Central memory CD8-positive, alpha-beta T cell (primary cell): ENCODE data around the gene CXorf38.

Source experiments
- ATAC-seq: fragments of 150-1000 bp; cut with Tn5 transposase; replicated peaks from 2 replicates; pipeline ENCODE4 v1.10.0; 2022; ENCODE audit warnings: mild to moderate bottlenecking, moderate FRiP score, moderate number of reproducible peaks; ENCODE audit not compliant: poor library complexity, severe bottlenecking; ENCODE audit errors: extremely low read depth
- DNase-seq, 2 donors: peaks; one replicate each; pipeline ENCODE4 v3.0.0; 2021; ENCODE audit warnings: low spot score in 2 of 2
- H3K27ac Mint-ChIP-seq: one replicate; pipeline ENCODE4 v1.8.0; 2022; ENCODE audit warnings: low read depth, mild to moderate bottlenecking, moderate library complexity, mixed read lengths
- H3K27me3 Mint-ChIP-seq: one replicate; pipeline ENCODE4 v1.8.0; 2022; ENCODE audit warnings: mixed read lengths
- H3K36me3 Mint-ChIP-seq: one replicate; pipeline ENCODE4 v1.8.0; 2022; ENCODE audit warnings: mild to moderate bottlenecking, moderate library complexity, mixed read lengths; ENCODE audit not compliant: insufficient read depth
- H3K4me1 Mint-ChIP-seq: one replicate; pipeline ENCODE4 v1.8.0; 2022; ENCODE audit warnings: mixed read lengths
- H3K4me3 Mint-ChIP-seq: one replicate; pipeline ENCODE4 v1.8.0; 2022; ENCODE audit warnings: mild to moderate bottlenecking, moderate library complexity, mixed read lengths
- H3K9me3 Mint-ChIP-seq: one replicate; pipeline ENCODE4 v1.8.0; 2022; ENCODE audit warnings: mixed read lengths

The CXorf38 gene, protein sequence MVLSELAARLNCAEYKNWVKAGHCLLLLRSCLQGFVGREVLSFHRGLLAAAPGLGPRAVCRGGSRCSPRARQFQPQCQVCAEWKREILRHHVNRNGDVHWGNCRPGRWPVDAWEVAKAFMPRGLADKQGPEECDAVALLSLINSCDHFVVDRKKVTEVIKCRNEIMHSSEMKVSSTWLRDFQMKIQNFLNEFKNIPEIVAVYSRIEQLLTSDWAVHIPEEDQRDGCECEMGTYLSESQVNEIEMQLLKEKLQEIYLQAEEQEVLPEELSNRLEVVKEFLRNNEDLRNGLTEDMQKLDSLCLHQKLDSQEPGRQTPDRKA

DNA sequence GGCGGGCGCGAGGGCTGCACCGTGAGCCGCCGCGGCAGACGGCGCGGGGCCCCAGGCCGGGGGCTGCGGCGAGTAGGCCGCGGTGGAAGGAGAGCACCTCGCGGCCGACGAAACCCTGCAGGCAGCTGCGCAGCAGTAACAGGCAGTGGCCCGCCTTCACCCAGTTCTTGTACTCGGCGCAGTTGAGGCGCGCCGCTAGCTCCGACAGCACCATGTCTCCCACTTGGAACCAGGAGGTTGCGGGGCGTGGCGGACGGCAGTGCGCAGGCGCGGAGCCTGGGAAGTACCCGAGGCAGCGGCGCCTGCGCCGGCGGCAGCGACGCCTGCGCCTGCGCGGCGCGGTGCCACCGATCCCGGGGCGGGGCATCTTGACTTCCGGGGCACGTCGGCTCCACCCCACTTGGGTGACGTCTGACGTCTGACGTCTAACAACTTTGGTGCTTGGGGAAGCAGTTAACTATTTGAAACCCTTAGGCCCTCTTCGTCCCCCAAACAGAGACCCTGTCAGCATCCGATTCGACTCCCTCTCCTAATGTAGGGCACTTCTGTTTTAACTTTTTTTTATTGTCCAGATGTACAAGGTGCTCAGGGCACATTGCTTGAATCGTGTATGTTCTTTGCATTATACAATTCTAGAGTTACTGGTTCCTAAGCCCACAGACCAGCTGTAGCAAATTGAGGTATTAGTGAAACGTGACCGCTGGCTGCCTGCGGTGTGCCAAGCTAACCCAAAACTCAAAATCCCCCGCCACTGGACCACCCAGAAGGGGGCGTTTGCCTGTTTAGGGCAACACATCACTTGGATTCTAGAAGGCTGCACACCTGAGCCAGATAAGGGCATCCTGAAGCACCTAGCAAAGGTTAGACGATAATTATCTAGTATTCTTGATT, at the start of gene CXorf38:
Gene CXorf38 (minus strand): TSS at position 255 of the 891 bp plus-strand sequence. CDS start 41 bp downstream, at position 214.
- DNase-seq = peak; percentile 86 to 87
- peaks cover 17% of the 10 kb centered on the region for H3K36me3 Mint-ChIP-seq
- no peaks in the 10 kb centered on the region for H3K27me3 Mint-ChIP-seq
- ATAC-seq = peak; percentile 61
- H3K4me1 Mint-ChIP-seq = peaks cover 36% of the 10 kb centered on the region
- peak within 1 kb of the TSS; percentile 96 for H3K4me3 Mint-ChIP-seq
- H3K27ac Mint-ChIP-seq = peak within 1 kb of the TSS; percentile 95
- no peaks in the 10 kb centered on the region for H3K9me3 Mint-ChIP-seq

DNA sequence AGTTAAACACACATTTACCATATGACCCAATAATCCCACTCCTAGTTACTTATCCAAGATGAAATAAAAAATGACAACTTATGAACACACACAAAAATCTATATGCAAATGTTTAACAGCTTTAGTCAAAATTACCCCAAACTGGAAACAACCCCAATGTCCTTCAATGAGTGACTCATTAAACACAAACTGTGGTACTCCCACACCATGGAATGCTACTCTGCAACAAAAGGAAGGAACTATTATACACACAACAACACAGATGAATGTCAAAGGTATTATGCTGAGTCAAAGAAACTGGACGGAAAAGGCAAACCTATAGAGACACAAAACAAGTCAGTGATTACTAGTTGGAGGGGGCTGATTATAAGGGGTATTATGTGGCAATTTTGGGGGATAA, 47.4 kb upstream of the CXorf38 start:
- Mint-ChIP-seq H3K4me1 (no peaks in the 10 kb centered on the region), H3K27me3 (no peaks in the 10 kb centered on the region), H3K4me3 (no peak overlapping the region), H3K9me3 (no peaks in the 10 kb centered on the region), H3K27ac (no peak overlapping the region), H3K36me3 (peaks cover 37% of the 10 kb centered on the region)
- ATAC-seq (no peak), DNase-seq (no peak)

DNA sequence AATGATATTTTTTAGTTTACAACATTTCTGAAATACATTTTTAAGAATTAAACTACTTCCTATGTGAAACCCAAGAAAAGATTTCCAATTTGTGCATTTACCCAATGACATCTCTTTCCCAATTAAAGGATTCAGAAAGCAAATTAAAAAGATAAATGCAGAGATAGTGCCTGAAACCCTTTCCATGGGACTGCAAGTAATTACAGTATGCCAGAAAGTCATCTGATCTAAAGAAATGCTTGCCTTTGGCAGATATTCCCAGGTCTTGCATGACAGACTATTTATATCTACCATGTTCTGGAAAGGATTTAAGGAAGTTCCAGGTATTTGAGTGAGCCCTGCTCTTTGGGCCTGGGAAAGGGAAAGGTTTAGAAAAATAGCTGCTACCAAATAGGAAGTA, 41.6 kb upstream of the CXorf38 start:
- no peak overlapping the region for H3K4me3 Mint-ChIP-seq
- no peaks in the 10 kb centered on the region for H3K27me3 Mint-ChIP-seq
- H3K27ac Mint-ChIP-seq = no peak overlapping the region
- DNase-seq = no peak
- peaks cover 34% of the 10 kb centered on the region for H3K36me3 Mint-ChIP-seq
- no peak for ATAC-seq
- H3K9me3 Mint-ChIP-seq = no peaks in the 10 kb centered on the region
- H3K4me1 Mint-ChIP-seq = peaks cover 13% of the 10 kb centered on the region

DNA sequence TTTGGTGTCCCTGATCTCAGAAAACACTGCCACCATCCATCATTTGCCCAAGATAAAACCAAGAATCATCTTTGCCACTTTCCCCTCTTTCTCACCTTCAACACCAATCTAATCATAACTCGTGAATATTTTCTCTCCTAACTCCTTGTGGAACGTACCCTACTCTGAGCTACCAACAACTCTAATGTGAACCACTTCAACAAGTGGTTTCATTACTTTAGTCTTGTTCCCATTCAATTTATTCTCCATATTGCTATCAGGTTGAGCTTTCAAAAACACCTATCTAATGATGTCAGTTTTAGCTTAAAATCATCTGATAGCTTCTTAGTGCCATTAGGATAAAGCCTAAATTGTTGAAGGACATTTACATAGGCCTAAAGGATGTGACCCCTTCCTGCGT, 39.8 kb upstream of the CXorf38 start:
- peaks cover 25% of the 10 kb centered on the region for H3K36me3 Mint-ChIP-seq
- no peak overlapping the region for H3K4me3 Mint-ChIP-seq
- DNase-seq = no peak
- H3K27me3 Mint-ChIP-seq = no peaks in the 10 kb centered on the region
- no peak for ATAC-seq
- no peaks in the 10 kb centered on the region for H3K9me3 Mint-ChIP-seq
- peak overlapping the region; percentile 68 for H3K27ac Mint-ChIP-seq
- H3K4me1 Mint-ChIP-seq = peaks cover 13% of the 10 kb centered on the region

DNA sequence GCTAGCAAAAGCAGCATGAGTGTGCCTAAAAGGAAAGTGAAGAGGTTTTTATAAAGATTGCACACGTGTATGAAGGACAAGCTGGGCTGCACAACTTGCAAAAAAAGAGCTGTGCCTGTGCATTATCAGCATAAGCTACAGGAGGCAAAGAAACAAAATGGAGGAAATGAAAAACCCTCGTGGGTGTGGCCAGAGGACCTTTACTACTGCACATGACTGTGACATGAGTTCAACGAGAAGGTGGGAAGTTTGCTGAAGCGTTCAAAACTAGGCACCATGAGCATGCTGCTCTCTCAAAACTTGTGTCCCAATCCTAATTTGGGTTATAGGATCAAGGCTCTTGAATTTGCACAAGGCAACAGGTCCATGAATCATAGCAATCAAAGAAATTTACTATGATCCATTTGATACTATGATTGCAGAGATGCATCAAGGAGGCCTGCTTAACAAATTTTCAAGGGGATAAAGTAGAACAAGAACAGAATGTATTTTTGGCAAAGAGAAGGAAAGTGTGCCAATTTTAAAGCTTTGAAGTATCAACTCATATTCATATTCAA, 38.1 kb upstream of the CXorf38 start:
- Mint-ChIP-seq H3K4me3 (no peak overlapping the region), H3K27me3 (no peaks in the 10 kb centered on the region), H3K27ac (no peak overlapping the region), H3K36me3 (peaks cover 25% of the 10 kb centered on the region), H3K4me1 (peaks cover 13% of the 10 kb centered on the region), H3K9me3 (no peaks in the 10 kb centered on the region)
- no peak for DNase-seq
- ATAC-seq = no peak

DNA sequence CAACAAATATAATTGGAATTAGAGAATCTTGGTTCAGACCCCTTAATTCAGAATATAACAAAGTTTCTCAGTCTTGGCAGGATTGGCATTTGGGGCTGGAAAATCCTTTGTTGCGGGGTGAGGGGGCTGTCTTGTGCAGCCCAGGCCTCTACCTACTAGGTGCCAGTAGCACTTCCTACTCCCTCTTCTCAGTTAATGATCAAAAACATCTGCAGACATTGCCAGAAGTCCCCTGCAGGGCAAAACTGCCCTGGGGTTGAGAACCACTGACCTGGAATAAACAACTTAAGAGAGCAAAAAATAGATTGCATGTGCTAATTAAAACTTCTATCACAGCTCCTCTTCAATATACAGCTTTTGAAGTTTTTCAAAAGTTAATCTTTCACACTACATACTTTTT, 36.7 kb upstream of the CXorf38 start:
- DNase-seq = no peak
- Mint-ChIP-seq H3K27ac (no peak overlapping the region), H3K4me1 (peaks cover 13% of the 10 kb centered on the region), H3K9me3 (no peaks in the 10 kb centered on the region), H3K4me3 (no peak overlapping the region), H3K36me3 (peaks cover 33% of the 10 kb centered on the region), H3K27me3 (no peaks in the 10 kb centered on the region)
- no peak for ATAC-seq

DNA sequence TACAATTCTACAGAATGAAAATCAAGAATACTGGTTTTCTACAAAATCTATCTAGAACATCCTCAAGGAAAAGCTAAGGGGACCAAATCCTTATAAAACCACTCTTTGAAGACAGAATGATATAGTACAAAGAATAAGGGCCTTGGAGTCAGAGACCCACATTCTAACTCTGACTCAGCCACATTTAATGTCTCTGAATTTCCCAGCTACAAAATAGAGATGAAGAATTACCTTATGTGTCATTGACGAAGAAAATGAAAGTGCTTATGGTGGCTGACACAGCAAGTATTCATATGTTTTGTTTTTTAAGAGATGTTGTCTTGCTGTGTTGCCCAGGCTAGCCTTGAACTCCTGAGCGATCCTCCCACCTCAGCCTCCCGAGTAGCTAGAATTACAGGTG, 35.9 kb upstream of the CXorf38 start:
- no peak overlapping the region for H3K27ac Mint-ChIP-seq
- H3K4me3 Mint-ChIP-seq = no peak overlapping the region
- H3K36me3 Mint-ChIP-seq = peaks cover 32% of the 10 kb centered on the region
- DNase-seq (no peak), ATAC-seq (no peak)
- H3K4me1 Mint-ChIP-seq = peaks cover 17% of the 10 kb centered on the region
- no peaks in the 10 kb centered on the region for H3K9me3 Mint-ChIP-seq
- no peaks in the 10 kb centered on the region for H3K27me3 Mint-ChIP-seq

DNA sequence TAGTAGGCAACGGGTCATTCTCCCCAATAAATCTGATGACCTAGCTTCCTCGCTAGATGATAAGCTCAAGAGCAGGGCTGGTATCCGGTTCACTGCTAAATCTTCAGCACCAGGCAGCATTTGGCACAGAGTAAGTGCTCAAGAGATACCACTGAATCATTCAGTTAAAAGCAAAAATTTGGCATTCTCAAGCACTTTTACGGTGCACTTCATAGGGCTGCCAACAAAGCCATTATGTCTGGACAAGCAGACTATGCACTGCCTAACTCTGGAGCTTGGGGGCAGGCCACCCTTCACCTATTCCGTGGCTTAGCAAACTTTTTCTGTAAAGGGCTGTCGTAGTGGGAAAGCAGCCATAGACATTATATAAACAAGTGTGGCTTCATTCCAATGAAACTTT, 23.8 kb upstream of the CXorf38 start:
- no peaks in the 10 kb centered on the region for H3K9me3 Mint-ChIP-seq
- ATAC-seq (no peak), DNase-seq (no peak)
- H3K4me1 Mint-ChIP-seq = peaks cover 10% of the 10 kb centered on the region
- H3K27me3 Mint-ChIP-seq = no peaks in the 10 kb centered on the region
- H3K27ac Mint-ChIP-seq = no peak overlapping the region
- H3K36me3 Mint-ChIP-seq = peaks cover 39% of the 10 kb centered on the region
- no peak overlapping the region for H3K4me3 Mint-ChIP-seq

DNA sequence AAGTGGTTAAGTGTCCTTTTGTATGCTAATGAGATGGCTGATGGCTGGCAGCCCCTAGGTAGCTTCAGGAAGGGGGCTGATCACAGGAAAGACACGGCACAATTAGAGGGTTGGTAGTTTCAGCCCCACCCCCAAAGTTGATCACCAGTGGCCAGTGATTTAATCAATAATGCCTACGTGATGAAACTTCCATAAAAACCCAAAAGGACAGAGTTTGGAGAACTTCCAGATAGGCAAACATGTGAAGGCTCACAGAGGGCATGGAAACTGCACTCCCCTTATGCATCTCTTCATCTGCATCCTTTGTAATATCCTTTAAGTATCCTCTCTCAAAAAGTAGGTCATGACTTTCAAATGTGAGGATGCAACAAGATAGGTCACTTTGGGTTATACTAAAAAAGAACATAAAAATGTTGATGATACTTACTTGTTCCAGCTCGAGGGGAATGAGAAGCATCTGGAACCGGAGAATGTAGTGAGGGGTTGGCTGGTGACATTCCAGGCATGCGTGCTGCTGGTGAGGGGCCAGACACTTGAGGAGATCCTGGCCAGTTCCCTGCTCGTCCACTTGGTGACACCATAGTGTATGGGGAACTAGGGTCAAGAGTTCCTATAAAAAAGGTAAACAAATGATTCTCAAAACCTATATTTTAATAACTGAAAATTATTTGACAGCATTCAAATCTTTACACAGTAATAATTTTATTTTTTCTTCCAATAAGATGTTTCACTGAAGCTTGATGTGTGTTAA, 16.7 kb upstream of the CXorf38 start:
- H3K27ac Mint-ChIP-seq = peak overlapping the region; percentile 8
- H3K4me3 Mint-ChIP-seq = no peak overlapping the region
- H3K27me3 Mint-ChIP-seq = no peaks in the 10 kb centered on the region
- H3K36me3 Mint-ChIP-seq = peaks cover 41% of the 10 kb centered on the region
- no peaks in the 10 kb centered on the region for H3K9me3 Mint-ChIP-seq
- ATAC-seq (no peak), DNase-seq (no peak)
- H3K4me1 Mint-ChIP-seq = peaks cover 27% of the 10 kb centered on the region

DNA sequence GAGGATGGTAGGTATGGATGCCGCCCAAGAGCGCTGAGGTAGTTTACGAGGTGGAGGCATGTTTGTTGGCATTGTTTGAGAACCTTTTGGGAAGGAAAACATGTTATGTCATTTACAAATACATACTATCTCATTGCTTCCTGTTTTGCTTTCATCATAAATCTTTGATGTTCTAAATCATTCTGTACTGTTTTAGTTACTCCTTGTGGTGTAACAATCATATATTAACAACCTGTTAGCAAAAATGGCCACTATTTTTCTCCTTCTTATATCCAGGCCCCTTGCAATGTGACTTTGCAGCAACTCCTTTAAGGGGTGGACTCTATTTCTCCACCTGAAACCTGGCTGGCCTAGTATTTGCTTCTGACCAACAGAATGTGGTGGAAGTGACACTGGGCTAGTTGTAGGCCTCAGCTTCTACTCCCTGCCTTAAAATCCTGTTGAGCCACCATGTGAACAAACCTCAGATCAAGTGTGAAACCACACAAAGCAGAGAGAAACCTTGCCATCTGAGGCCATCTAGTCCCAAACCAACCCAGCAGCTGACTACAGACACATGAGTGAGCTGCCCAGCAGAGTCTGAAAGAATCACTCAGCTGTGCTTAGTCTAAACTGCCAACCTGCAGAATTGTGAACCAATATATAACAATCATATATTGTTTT, 15.8 kb upstream of the CXorf38 start:
- ATAC-seq (peak; percentile 89), DNase-seq (peak in 1 of 2 donors; percentile 16)
- Mint-ChIP-seq H3K9me3 (no peaks in the 10 kb centered on the region), H3K27ac (peak overlapping the region; percentile 74), H3K4me3 (no peak overlapping the region), H3K36me3 (peaks cover 40% of the 10 kb centered on the region), H3K27me3 (no peaks in the 10 kb centered on the region), H3K4me1 (peaks cover 27% of the 10 kb centered on the region)

DNA sequence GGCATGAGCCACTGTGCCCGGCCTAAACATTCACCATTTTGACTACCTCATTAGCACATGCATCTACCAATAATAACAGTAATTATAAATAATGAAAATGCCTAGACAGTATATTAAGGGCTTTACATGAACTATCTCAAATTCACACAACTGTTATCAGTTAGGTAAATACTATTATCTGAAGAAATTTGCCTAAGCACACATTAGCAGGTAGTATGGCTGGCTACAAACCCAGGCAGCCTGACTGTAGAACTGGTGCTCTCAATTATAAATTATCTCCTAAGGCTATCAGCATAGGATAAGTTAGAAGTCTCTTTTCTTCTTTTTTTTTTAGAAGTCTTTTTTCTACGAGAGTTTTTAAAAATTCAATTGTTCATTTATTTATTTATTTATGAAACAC, 14.1 kb upstream of the CXorf38 start:
- ATAC-seq = no peak
- Mint-ChIP-seq H3K9me3 (no peaks in the 10 kb centered on the region), H3K36me3 (peaks cover 31% of the 10 kb centered on the region)

DNA sequence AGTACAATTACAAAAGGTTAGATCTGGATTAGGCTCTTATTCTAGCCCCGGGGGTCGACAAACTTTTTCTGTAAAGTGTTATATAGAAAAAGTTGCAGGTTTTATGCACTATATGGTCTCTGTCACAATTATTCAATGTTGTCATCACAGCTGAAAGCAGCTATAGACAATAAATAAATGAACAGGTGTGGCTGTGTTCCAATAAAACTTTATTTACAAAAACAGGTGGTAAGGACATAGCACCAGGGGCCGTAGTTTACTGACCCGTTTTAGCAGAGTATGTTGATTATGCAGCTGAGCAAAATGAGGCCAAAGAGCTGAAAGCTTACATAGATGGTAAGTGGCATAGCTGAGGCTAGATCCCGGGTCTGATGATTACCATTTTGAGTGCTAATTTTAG, 13.0 kb upstream of the CXorf38 start:
- Mint-ChIP-seq H3K27ac (no peak overlapping the region), H3K27me3 (no peaks in the 10 kb centered on the region), H3K4me3 (no peak overlapping the region), H3K4me1 (peaks cover 17% of the 10 kb centered on the region), H3K9me3 (no peaks in the 10 kb centered on the region), H3K36me3 (peaks cover 30% of the 10 kb centered on the region)
- ATAC-seq = no peak
- DNase-seq = no peak

More for the DNA sequence above, 14.1 kb upstream of the CXorf38 start:
- Mint-ChIP-seq H3K27me3 (no peaks in the 10 kb centered on the region), H3K27ac (no peak overlapping the region), H3K4me3 (no peak overlapping the region), H3K4me1 (peaks cover 17% of the 10 kb centered on the region)
- no peak for DNase-seq
